ENCODE measurements around the gene VRK2.

Gene VRK2

GRCh38 chr2:58046585-58047372 lies at the start of gene VRK2:
Gene VRK2, plus strand, starts transcription at chr2:58046806. Its CDS starts 2,026 bp downstream, at chr2:58048832.
- peak; percentile 73 to 83 for DNase-seq (ENCODE audit: low read depth in 2 of 2)

GRCh38 chr2:58006256-58006951 lies 40.2 kb upstream of the VRK2 start:
- no peak for DNase-seq (ENCODE audit: low read depth in 2 of 2)

GRCh38 chr2:58006952-58007284 lies 39.7 kb upstream of the VRK2 start:
- no peak for DNase-seq (ENCODE audit: low read depth in 2 of 2)

GRCh38 chr2:58010599-58010998 lies 36.0 kb upstream of the VRK2 start:
- no peak for DNase-seq (ENCODE audit: low read depth in 2 of 2)

GRCh38 chr2:58019229-58019628 lies 27.4 kb upstream of the VRK2 start:
- no peak for DNase-seq (ENCODE audit: low read depth in 2 of 2)

GRCh38 chr2:58025150-58025933 lies 21.3 kb upstream of the VRK2 start:
- DNase-seq (ENCODE audit: low read depth in 2 of 2) = no peak

GRCh38 chr2:58027029-58027428 lies 19.6 kb upstream of the VRK2 start:
- no peak for DNase-seq (ENCODE audit: low read depth in 2 of 2)

GRCh38 chr2:58030771-58031170 lies 15.8 kb upstream of the VRK2 start:
- no peak for DNase-seq (ENCODE audit: low read depth in 2 of 2)

GRCh38 chr2:58032016-58032763 lies 14.4 kb upstream of the VRK2 start:
- no peak for DNase-seq (ENCODE audit: low read depth in 2 of 2)

GRCh38 chr2:58032764-58033080 lies 13.9 kb upstream of the VRK2 start:
- DNase-seq (ENCODE audit: low read depth in 2 of 2) = no peak

- DNase-seq (ENCODE audit: low read depth in 2 of 2) = no peak
Measured at GRCh38 chr2:58033530-58033929, 13.1 kb upstream of the VRK2 start.

- no peak for DNase-seq (ENCODE audit: low read depth in 2 of 2)
Measured at GRCh38 chr2:58035352-58035751, 11.3 kb upstream of the VRK2 start.

GRCh38 chr2:58039170-58039611 lies 7.4 kb upstream of the VRK2 start:
- DNase-seq (ENCODE audit: low read depth in 2 of 2) = no peak

GRCh38 chr2:58042486-58042970 lies 4.1 kb upstream of the VRK2 start:
- DNase-seq (ENCODE audit: low read depth in 2 of 2) = no peak

GRCh38 chr2:58044145-58044544 lies 2.5 kb upstream of the VRK2 start:
- DNase-seq (ENCODE audit: low read depth in 2 of 2) = no peak

GRCh38 chr2:58045580-58046334 lies 849 bp upstream of the VRK2 start:
- DNase-seq (ENCODE audit: low read depth in 2 of 2) = no peak

- no peak for DNase-seq (ENCODE audit: low read depth in 2 of 2)
Measured at GRCh38 chr2:58046335-58046584, 346 bp upstream of the VRK2 start.

GRCh38 chr2:58047373-58047935 lies 848 bp downstream of the VRK2 start:
- no peak for DNase-seq (ENCODE audit: low read depth in 2 of 2)

- DNase-seq (ENCODE audit: low read depth in 2 of 2) = no peak
Measured at GRCh38 chr2:58047961-58048360, 1.4 kb downstream of the VRK2 start.

GRCh38 chr2:58051445-58051844 lies 4.8 kb downstream of the VRK2 start:
- DNase-seq (ENCODE audit: low read depth in 2 of 2) = no peak

GRCh38 chr2:58052978-58053377 lies 6.4 kb downstream of the VRK2 start:
- DNase-seq (ENCODE audit: low read depth in 2 of 2) = no peak
